GM18867 (cell line): Measurements from ENCODE around the gene AURKAIP1.
A peak's percentile ranks its signal among the peaks of the same experiment; 100 is the strongest.

Experiments
- ATAC-seq: cut with Tn5 transposase; IDR thresholded peaks from one replicate; pipeline ENCODE4 v1.9.1; 2021; ENCODE audit warnings: mild to moderate bottlenecking, moderate library complexity; ENCODE audit not compliant: unreplicated experiment

Gene AURKAIP1

GRCh38 chr1:1335283-1335682, 39.7 kb downstream of the AURKAIP1 start:
- ATAC-seq, result no peak

- ATAC-seq, result no peak
Observed at GRCh38 chr1:1334835-1335234, 40.2 kb downstream of the AURKAIP1 start.

- no peak for ATAC-seq
Observed at GRCh38 chr1:1333551-1334241, 41.3 kb downstream of the AURKAIP1 start.

- no peak for ATAC-seq
Observed at GRCh38 chr1:1332774-1333480, 42.1 kb downstream of the AURKAIP1 start.

GRCh38 chr1:1332031-1332755, 42.8 kb downstream of the AURKAIP1 start:
- no peak for ATAC-seq

- ATAC-seq, result no peak
Observed at GRCh38 chr1:1331068-1331965, 43.7 kb downstream of the AURKAIP1 start, which contains the start of gene TAS1R3. TAS1R3 (plus strand) TSS chr1:1331280; CDS start chr1:1331346, 66 bp downstream.

GRCh38 chr1:1330366-1331067, 44.5 kb downstream of the AURKAIP1 start:
- ATAC-seq, result no peak

- no peak for ATAC-seq
Observed at GRCh38 chr1:1329304-1330210, 45.5 kb downstream of the AURKAIP1 start.

- no peak for ATAC-seq
Observed at GRCh38 chr1:1328254-1328653, 46.8 kb downstream of the AURKAIP1 start.

- ATAC-seq, result no peak
Observed at GRCh38 chr1:1327291-1327690, 47.7 kb downstream of the AURKAIP1 start.

- no peak for ATAC-seq
Observed at GRCh38 chr1:1326075-1326605, 48.9 kb downstream of the AURKAIP1 start.

GRCh38 chr1:1325288-1326074, 49.5 kb downstream of the AURKAIP1 start:
- no peak for ATAC-seq

- ATAC-seq, result peak; percentile 64
Observed at GRCh38 chr1:1324524-1325287, 50.3 kb downstream of the AURKAIP1 start, which contains the start of the genes CPTP and INTS11. CPTP (plus strand) TSS chr1:1324802; CDS start chr1:1326911, 2,109 bp downstream. INTS11 (minus strand) TSS chr1:1324660; CDS start chr1:1324608, 52 bp downstream.

GRCh38 chr1:1324084-1324523, 50.9 kb downstream of the AURKAIP1 start:
- ATAC-seq, result peak; percentile 25
